Body of pancreas (tissue), 4 donors: ENCODE data around the gene CARD14.

ENCODE experiments used
- POLR2A ChIP-seq, 3 donors: fragments of 450-650 bp; IDR thresholded peaks; one replicate each; pipeline ENCODE4 v1.6.1; 2016; ENCODE audit warnings: antibody characterized with exemption in 3 of 3, mild to moderate bottlenecking in 2 of 3
- TF ChIP-seq, protein P1 (sequence below), 7 experiments: fragments of 450-650 bp in 4 of 7; fragments of 200-600 bp in 3 of 7; sonication (generic) in 3 of 7; IDR thresholded peaks; one replicate each; pipeline ENCODE4 v1.5.1; 2016 to 2019; ENCODE audit warnings: antibody characterized with exemption in 7 of 7

DNA sequence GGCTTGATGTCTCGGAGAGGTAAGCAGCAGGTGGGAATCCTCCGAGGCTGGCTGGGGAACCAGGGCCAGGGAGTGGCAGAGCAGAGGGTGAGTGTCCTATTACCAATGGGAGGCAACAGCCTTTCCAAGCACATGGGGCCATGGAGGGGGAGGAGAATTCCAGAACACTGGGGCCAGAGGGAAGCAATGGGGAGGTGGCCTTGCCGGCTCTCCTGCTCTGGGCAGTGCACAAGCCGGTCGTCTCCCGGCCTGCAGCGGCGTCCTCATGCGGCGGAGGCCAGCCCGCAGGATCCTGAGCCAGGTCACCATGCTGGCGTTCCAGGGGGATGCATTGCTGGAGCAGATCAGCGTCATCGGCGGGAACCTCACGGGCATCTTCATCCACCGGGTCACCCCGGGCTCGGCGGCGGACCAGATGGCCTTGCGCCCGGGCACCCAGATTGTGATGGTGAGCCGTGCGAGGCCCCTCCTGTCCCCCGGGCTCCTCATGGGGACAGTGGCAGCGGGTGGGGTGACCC lies 28.4 kb downstream of the CARD14 start:
- no peak for TF ChIP-seq POLR2A (IDR thresholded peaks at IDR 0.05)
- TF ChIP-seq, protein P1, sequence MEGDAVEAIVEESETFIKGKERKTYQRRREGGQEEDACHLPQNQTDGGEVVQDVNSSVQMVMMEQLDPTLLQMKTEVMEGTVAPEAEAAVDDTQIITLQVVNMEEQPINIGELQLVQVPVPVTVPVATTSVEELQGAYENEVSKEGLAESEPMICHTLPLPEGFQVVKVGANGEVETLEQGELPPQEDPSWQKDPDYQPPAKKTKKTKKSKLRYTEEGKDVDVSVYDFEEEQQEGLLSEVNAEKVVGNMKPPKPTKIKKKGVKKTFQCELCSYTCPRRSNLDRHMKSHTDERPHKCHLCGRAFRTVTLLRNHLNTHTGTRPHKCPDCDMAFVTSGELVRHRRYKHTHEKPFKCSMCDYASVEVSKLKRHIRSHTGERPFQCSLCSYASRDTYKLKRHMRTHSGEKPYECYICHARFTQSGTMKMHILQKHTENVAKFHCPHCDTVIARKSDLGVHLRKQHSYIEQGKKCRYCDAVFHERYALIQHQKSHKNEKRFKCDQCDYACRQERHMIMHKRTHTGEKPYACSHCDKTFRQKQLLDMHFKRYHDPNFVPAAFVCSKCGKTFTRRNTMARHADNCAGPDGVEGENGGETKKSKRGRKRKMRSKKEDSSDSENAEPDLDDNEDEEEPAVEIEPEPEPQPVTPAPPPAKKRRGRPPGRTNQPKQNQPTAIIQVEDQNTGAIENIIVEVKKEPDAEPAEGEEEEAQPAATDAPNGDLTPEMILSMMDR (IDR thresholded peaks at IDR 0.05), result no peak
